ENCODE measurements around the gene MIA3. TPM values are rescaled to one million over a fixed set of nuclear protein-coding genes. Genes with fewer than 3 reads are reported as not detected.

The MIA3 gene
- total and polyA plus RNA-seq, 8 donors: 62.0 to 94.5 (median 83.0) TPM

DNA sequence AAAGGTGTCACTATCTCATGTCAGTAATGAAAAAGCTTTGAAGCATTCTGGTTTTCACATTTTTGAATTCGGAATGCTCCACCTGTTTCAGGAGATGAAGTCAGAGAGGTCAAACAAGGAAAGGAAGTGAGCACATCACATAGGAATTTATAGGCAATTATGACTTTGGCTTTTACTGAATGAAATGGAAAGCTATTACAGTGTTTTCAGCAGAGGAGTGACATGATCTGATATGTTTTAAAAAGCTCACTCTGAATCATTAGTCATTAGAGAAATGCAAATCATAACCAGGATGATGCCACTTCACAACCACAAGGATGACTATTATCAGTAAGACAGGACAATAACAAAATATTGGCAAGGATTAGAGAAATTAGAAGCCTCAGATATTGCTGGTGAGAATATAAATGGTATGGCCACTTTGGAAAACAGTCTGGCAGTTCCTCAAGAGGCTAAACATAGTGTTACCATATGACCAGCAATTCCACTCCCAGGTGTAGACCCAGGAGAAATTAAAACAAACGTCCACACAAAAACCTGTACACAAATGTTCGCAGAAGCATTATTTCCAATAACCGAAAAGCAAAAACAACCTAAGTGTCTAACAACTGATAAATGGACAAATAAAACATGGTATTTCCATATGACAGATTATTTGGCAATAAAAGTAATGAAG is 35.7 kb upstream of the MIA3 start:
- Histone ChIP-seq H3K36me3 (peaks cover 0 to 43% of the 10 kb centered on the region in 2 donors), H3K4me1 (peaks cover 0 to 18% of the 10 kb centered on the region in 2 donors), H3K27ac (no peak overlapping the region), H3K9me3 (no peaks in the 10 kb centered on the region), H3K4me3 (no peak overlapping the region), H3K27me3 (no peaks in the 10 kb centered on the region)
- TF ChIP-seq, protein P1, sequence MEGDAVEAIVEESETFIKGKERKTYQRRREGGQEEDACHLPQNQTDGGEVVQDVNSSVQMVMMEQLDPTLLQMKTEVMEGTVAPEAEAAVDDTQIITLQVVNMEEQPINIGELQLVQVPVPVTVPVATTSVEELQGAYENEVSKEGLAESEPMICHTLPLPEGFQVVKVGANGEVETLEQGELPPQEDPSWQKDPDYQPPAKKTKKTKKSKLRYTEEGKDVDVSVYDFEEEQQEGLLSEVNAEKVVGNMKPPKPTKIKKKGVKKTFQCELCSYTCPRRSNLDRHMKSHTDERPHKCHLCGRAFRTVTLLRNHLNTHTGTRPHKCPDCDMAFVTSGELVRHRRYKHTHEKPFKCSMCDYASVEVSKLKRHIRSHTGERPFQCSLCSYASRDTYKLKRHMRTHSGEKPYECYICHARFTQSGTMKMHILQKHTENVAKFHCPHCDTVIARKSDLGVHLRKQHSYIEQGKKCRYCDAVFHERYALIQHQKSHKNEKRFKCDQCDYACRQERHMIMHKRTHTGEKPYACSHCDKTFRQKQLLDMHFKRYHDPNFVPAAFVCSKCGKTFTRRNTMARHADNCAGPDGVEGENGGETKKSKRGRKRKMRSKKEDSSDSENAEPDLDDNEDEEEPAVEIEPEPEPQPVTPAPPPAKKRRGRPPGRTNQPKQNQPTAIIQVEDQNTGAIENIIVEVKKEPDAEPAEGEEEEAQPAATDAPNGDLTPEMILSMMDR (IDR thresholded peaks at IDR 0.05): no peak
- intact Hi-C loops (cut with DNase I): no loop called here
- DNase-seq (no peak), ATAC-seq (no peak)

- H3K27me3 ChIP-seq: no peaks in the 10 kb centered on the region
- H3K9me3 ChIP-seq: no peaks in the 10 kb centered on the region
- no peak overlapping the region for H3K4me3 ChIP-seq
- DNase-seq: no peak
- peaks cover 0 to 18% of the 10 kb centered on the region in 2 donors for H3K4me1 ChIP-seq
- peak overlapping the region in 1 of 2 donors; percentile 40 for H3K27ac ChIP-seq
- H3K36me3 ChIP-seq: peaks cover 0 to 46% of the 10 kb centered on the region in 2 donors
- intact Hi-C loops (cut with DNase I): no loop called here
- TF ChIP-seq, protein P1 (IDR thresholded peaks at IDR 0.05): no peak
- no peak for ATAC-seq
Measured at GRCh38 chr1:222583079-222583478, 34.8 kb upstream of the MIA3 start.

DNA sequence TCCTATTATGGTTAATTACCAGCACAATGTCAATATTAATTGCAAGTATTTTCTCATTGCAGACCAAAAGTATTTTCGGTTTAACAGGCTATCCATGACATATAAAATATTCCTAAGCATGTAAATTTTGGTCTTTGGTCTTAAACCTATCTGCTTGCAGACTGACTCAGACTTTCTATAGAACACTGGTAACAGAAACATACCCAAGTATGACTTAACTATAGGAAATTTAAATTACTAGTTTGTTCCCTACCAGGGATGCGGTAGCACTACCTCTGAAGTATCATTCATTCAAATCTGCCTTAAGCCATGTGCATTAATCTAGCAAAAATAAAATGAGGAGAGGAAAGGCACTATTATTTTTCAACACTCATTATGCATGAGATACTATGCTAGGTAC is 31.1 kb upstream of the MIA3 start:
- no peaks in the 10 kb centered on the region for H3K27me3 ChIP-seq
- no peak overlapping the region for H3K27ac ChIP-seq
- peaks cover 0 to 46% of the 10 kb centered on the region in 2 donors for H3K36me3 ChIP-seq
- H3K4me3 ChIP-seq: no peak overlapping the region
- H3K9me3 ChIP-seq: no peaks in the 10 kb centered on the region
- peaks cover 5 to 38% of the 10 kb centered on the region in 2 donors for H3K4me1 ChIP-seq
- DNase-seq (no peak), ATAC-seq (no peak)
- TF ChIP-seq, protein P1 (IDR thresholded peaks at IDR 0.05): no peak
- intact Hi-C loops (cut with DNase I): no loop called here

- intact Hi-C loops (cut with DNase I): no loop called here
- Histone ChIP-seq H3K9me3 (no peaks in the 10 kb centered on the region), H3K4me1 (peaks cover 5 to 28% of the 10 kb centered on the region in 2 donors), H3K36me3 (peaks cover 0 to 33% of the 10 kb centered on the region in 2 donors), H3K27me3 (no peaks in the 10 kb centered on the region), H3K4me3 (no peak overlapping the region), H3K27ac (no peak overlapping the region)
- DNase-seq: no peak
- TF ChIP-seq, protein P1 (IDR thresholded peaks at IDR 0.05): no peak
- ATAC-seq: no peak
Measured at GRCh38 chr1:222588135-222588534, 29.8 kb upstream of the MIA3 start.

- Histone ChIP-seq H3K27me3 (no peaks in the 10 kb centered on the region), H3K9me3 (no peaks in the 10 kb centered on the region), H3K4me3 (peak within 1 kb of the TSS; percentile 60 to 61), H3K36me3 (peaks cover 0 to 23% of the 10 kb centered on the region in 2 donors), H3K4me1 (peaks cover 5 to 20% of the 10 kb centered on the region in 2 donors), H3K27ac (peak within 1 kb of the TSS; percentile 82 to 84)
- intact Hi-C loops (cut with DNase I): no loop called here
- ATAC-seq (peak; percentile 99), DNase-seq (peak; percentile 87 to 95 (median 92))
- TF ChIP-seq, protein P1 (IDR thresholded peaks at IDR 0.05): no peak
Measured at GRCh38 chr1:222589462-222590302, 28.2 kb upstream of the MIA3 start, which contains the start of gene TAF1A. Gene TAF1A, minus strand, starts transcription at chr1:222589933.
